22Rv1 (cell line): ENCODE measurements around the gene PTHLH.

Source experiments
- H3K27ac ChIP-seq: fragments of 450-650 bp; 2 replicates; pipeline ENCODE4 v1.5.1; 2017
- ZFX ChIP-seq: fragments of 450-650 bp; IDR thresholded peaks from 2 replicates; pipeline ENCODE4 v1.6.1; 2017; ENCODE audit warnings: antibody characterized with exemption, borderline replicate concordance
- TF ChIP-seq, protein P1 (sequence below): fragments of 450-650 bp; IDR thresholded peaks from 2 replicates; pipeline ENCODE4 v1.5.1; 2017; ENCODE audit warnings: mild to moderate bottlenecking

Gene PTHLH

DNA sequence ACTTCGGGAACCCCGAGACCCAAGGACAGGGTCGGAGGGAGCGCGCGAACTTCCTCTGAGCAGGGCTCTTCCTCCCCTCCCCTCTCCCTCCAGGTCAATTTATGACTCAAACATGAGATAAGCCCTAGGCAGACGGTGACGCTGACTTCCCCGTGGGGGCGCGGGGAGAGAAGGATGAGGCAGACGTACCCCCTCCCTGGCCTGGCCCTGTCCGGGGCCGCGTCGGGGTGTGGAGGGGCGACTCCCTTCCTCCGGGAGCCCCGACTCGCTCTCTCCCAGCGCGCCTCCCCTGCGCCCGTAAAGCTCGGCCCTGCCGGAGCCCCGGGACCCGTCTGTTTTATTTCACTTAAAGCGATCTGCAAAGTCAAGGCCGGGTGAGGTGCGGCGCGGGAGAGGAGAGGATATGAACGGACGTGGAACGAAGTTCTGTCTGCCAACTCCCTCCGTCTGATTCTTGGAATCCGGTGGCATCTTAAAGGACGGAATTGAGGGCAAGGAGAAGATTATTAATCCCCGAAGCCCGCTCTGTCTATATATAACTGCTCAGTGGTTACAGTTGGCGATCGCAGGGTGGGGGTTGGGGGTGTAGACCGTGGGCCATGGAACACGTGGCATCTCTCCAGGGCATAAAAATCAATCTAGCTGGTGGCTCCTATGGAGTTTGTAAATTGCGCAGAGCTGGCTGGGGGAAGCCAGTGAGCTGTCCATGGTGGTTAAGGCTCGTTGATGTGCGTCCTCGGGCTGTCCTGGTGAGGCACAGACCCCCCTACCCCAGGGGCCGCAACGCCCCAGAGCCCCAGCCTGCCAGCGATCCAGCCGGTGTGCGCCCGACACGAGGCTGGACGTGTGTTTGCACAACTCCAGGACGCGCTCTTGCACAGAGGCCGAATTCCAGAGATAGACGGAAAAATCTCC, 2.9 kb upstream of the PTHLH start:
- TF ChIP-seq, protein P1, sequence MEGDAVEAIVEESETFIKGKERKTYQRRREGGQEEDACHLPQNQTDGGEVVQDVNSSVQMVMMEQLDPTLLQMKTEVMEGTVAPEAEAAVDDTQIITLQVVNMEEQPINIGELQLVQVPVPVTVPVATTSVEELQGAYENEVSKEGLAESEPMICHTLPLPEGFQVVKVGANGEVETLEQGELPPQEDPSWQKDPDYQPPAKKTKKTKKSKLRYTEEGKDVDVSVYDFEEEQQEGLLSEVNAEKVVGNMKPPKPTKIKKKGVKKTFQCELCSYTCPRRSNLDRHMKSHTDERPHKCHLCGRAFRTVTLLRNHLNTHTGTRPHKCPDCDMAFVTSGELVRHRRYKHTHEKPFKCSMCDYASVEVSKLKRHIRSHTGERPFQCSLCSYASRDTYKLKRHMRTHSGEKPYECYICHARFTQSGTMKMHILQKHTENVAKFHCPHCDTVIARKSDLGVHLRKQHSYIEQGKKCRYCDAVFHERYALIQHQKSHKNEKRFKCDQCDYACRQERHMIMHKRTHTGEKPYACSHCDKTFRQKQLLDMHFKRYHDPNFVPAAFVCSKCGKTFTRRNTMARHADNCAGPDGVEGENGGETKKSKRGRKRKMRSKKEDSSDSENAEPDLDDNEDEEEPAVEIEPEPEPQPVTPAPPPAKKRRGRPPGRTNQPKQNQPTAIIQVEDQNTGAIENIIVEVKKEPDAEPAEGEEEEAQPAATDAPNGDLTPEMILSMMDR = peak; percentile 5; the same call in 1 of the 2 replicates
- no peak for TF ChIP-seq ZFX

DNA sequence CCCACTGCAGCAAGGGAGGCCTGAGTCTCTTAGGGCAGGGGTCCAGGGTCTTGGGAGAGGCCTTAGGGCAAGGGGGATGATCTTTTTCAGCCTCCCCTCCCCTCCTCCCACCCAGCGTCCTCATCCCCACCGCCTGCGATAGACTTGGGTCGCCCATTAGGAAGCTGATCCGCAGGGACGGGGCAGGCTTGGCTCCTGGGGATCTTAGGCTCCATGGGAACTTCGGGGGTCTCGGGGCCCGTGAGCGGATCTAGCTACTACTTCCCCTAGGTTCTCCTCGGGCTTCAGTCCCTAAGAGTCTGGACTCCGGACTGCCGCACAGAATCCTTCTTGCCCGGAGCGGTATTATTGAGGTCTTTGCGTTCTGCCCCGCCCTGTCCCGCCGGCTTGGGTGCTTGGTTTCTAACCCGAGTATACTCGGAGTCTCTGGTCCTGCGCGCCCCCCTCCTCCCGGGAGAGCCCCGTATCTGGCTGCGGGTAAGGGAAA, 2.2 kb upstream of the PTHLH start:
- TF ChIP-seq, protein P1 = no peak
- no peak for TF ChIP-seq ZFX
- no peak overlapping the region for H3K27ac ChIP-seq

More for the DNA sequence above, 2.9 kb upstream of the PTHLH start:
- no peak overlapping the region for H3K27ac ChIP-seq

DNA sequence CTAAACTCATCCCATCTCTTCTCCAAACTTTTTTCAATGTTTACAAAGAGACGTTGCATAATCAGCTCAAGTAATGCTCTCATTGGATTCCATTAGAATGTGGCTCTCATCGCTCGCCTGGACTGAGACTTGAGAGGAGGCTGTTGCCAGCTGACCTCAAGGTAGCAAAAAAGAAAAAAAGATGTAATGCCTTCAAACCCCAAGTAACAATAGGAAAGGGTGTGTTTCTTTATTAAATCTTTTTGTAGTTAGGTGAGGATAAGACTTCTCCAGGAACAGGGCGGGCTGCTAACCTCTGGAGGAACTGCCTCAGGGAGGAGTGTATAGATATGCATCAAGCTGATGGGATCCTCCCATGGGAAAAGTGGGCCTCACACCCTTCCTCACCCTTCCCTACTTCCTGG, 956 bp upstream of the PTHLH start:
- H3K27ac ChIP-seq = no peak overlapping the region
- TF ChIP-seq ZFX = no peak
- TF ChIP-seq, protein P1 = no peak

DNA sequence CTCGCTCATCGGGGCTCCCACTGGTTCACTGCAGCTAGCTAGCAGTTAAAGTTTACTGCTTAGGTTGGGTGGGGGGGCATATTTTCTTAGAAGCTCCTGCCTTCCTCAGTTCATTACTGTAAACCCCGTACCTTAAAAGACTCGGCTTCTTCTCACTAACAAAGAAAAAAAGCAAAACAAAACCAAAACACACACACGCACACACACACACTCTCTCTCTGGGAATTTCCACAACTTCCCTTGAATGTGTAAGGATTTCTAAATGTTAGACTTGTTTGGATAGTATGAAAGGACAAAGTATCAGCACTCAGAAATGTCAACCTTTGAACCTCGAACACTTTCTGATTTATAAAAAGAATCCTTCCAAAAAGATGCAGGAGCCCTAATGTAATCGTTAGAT, 927 bp downstream of the PTHLH start:
- no peak for TF ChIP-seq ZFX
- TF ChIP-seq, protein P1 = no peak
- no peak overlapping the region for H3K27ac ChIP-seq

DNA sequence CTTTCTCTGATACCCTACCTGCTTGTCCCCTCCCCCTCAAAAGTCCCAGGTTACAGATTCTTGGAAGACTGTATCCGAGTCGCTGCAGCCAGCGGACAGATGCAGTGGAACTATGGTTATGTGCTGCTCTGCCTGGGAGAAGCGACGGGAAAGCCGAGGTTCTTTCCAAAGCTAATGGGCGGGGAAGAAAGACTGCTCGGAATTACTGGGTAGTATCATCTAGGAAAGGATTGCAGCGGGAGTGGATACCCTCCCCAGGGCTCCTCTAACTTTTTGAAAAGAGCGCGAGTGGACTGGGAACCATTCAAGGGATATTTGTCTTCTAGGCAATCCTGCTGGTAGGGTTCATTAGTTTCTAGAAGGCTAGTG, 1.4 kb downstream of the PTHLH start:
- TF ChIP-seq, protein P1 = no peak
- TF ChIP-seq ZFX = no peak
- H3K27ac ChIP-seq = no peak overlapping the region

DNA sequence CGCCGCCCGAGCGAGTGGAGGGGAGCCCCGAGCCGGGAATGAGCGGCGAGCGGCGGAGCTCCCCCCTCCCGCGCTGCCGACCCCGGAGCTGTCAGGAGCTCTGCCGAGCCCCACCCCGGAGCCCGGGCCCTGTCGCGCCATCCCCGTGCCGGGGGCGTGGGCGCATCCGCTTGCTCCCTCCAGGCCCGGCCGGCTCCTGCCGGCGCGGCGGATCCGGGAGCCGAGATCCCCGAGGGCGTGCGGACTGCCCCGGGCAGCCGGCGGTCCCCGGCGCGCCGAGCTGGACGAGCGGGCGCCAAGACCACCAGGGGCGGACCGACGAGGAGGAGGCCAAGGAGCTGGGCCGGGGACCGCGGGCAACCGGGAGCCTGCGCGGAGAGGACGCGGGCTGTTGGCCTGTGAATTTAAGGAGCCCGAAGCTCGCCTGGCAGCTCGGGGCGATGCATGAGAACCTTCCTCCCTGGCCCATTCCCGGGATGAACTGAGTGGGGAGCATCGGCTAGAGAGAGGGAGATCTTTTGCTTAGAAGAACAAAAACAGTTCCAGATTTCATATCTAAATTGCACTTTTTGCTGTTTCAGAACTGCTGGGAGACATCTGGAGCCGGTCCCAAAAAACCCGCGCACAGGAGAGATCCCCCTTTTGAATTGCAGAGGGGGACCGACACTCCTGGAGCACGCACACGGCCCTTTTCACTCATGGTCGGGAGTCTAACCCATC, 2.0 kb downstream of the PTHLH start:
- peak overlapping the region; percentile 45 for H3K27ac ChIP-seq
- TF ChIP-seq ZFX = no peak
- TF ChIP-seq, protein P1 = peak; percentile 33
